Esophagus muscularis mucosa (tissue), 3 donors: ENCODE data around the gene EIF2B1.
"Not testable (repeated sequence)": the region's sequence is repeated elsewhere in the genome, so short reads cannot be mapped to it uniquely, and the experiment has no call there.

ENCODE experiments used
- CTCF ChIP-seq, 3 experiments: fragments of 200-600 bp in 2 of 3; fragments of 450-650 bp in 1 of 3; sonication (generic) in 2 of 3; IDR thresholded peaks; one replicate each; pipeline ENCODE4 v1.5.1; 2017 to 2019; ENCODE audit warnings: antibody characterized with exemption in 3 of 3, mild to moderate bottlenecking in 2 of 3, moderate library complexity in 1 of 3
- EP300 ChIP-seq: sonication (generic); formaldehyde crosslinking; IDR thresholded peaks from one replicate; pipeline ENCODE4 v1.6.1; 2017; ENCODE audit warnings: antibody characterized with exemption

DNA sequence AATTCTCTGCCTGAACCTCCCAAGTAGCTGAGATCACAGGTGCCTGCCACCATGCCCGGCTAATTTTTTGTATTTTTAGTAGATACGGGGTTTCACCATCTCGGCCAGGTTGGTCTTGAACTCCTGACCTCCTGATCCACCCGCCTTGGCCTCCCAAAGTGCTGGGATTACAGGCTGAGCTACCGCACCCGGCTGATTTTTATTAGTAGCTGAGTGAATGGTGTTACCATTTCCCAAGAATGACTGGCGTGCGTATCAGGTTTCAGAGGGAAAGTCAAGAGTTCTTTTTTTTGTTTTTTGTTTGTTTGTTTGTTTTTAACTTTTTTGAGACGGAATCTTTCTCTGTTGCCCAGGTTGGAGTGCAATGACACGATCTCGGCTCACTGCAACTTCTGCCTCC is 30.0 kb downstream of the EIF2B1 start:
- not testable (repeated sequence) for TF ChIP-seq CTCF (IDR thresholded peaks at IDR 0.05); EP300
